RWPE1 (cell line): ENCODE measurements around the gene NXPH1.

Experiments
- CTCF ChIA-PET: fragments of 350-600 bp; sonication (Branson Sonifier 250); formaldehyde crosslinking; extraction: SDS; loops from one replicate; lab custom pipeline; 2021; lab: Yijun Ruan, JAX
- POLR2A ChIA-PET: fragments of 400-600 bp; formaldehyde crosslinking; extraction: SDS; loops from one replicate; lab custom pipeline; 2020; ENCODE audit warnings: antibody characterized with exemption; ENCODE audit not compliant: low non-redundant PET; lab: Yijun Ruan, JAX
- DNase-seq: peaks from one replicate; pipeline ENCODE4 v3.0.0; 2012; ENCODE audit warnings: low spot score
- H3K27ac ChIP-seq: fragments of 450-650 bp; 2 replicates; pipeline ENCODE4 v1.5.1; 2017
- CTCF ChIP-seq: fragments of 450-650 bp; conservative IDR thresholded peaks from 2 replicates; pipeline ENCODE4 v1.5.1; 2017; ENCODE audit warnings: low read depth, mild to moderate bottlenecking

Gene NXPH1

DNA sequence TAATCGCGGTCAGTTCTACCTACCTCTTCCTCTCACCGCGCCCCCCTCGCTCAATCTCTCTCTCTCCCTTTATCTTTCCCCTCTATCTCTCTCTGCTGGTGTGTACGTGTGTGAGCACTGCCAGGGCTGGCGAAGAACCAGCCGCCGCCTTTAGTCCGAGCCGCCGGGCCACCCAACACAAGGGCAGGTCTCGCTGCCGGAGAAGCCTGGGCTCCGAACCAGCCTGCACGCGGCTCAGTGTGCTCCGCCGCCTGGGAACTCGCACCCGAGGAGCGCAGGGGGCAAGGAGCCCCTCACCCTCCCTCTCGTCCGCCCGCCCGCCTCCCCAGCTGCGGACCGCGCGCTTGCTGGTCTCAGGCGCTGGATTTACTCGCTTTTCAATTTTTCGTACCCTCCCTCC, 1.7 kb downstream of the NXPH1 start:
- no peak overlapping the region for H3K27ac ChIP-seq
- ChIA-PET CTCF (no interaction called here), POLR2A (no interaction called here)
- DNase-seq, result no peak
- no peak for TF ChIP-seq CTCF

- no peak overlapping the region for H3K27ac ChIP-seq
- DNase-seq, result no peak
- ChIA-PET POLR2A (no interaction called here), CTCF (interaction anchor here (0.6 kb wide), 2 partner anchors 50 to 301 kb away, joined by 3 to 4 read pairs; no protein-coding TSS in a partner anchor)
- TF ChIP-seq CTCF, result no peak
Measured at GRCh38 chr7:8435590-8436545, 2.5 kb downstream of the NXPH1 start.

DNA sequence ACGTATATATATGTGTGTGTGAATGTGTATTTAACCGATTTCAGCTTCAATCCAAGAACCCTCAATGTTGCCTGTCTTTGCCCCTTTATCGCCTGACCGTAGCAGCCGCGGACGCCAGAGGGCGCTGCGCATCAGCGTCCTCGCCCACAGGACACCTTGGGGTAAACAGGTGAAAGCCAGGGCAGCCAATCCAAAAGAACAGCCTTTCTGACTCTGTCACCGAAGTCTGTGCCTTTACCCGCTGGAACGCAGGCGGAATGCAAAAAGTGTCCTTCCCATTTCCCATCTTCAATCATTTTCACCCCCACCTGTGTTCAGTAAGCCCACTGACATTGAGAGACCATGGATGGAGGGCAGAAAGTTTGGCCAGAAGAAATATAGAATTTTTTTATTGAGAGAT, 3.6 kb downstream of the NXPH1 start:
- CTCF ChIA-PET, result interaction anchor here (0.6 to 0.7 kb wide), 3 partner anchors 51 to 299 kb away, joined by 3 to 4 read pairs (median 3); no protein-coding TSS in a partner anchor
- TF ChIP-seq CTCF, result peak; percentile 82
- DNase-seq, result peak; percentile 42

GRCh38 chr7:8437606-8438005, 4.2 kb downstream of the NXPH1 start:
- no peak overlapping the region for H3K27ac ChIP-seq
- POLR2A ChIA-PET, result no interaction called here
- no peak for TF ChIP-seq CTCF
- CTCF ChIA-PET, result no interaction called here
- no peak for DNase-seq

More for the DNA sequence above, 3.6 kb downstream of the NXPH1 start:
- POLR2A ChIA-PET, result no interaction called here
- H3K27ac ChIP-seq, result no peak overlapping the region

GRCh38 chr7:8440670-8441069, 7.3 kb downstream of the NXPH1 start:
- ChIA-PET CTCF (no interaction called here), POLR2A (interaction anchor here (0.5 kb wide), 1 partner anchor 18 kb away, joined by 3 read pairs; no protein-coding TSS in a partner anchor)
- no peak for TF ChIP-seq CTCF
- DNase-seq, result no peak
- H3K27ac ChIP-seq, result no peak overlapping the region

DNA sequence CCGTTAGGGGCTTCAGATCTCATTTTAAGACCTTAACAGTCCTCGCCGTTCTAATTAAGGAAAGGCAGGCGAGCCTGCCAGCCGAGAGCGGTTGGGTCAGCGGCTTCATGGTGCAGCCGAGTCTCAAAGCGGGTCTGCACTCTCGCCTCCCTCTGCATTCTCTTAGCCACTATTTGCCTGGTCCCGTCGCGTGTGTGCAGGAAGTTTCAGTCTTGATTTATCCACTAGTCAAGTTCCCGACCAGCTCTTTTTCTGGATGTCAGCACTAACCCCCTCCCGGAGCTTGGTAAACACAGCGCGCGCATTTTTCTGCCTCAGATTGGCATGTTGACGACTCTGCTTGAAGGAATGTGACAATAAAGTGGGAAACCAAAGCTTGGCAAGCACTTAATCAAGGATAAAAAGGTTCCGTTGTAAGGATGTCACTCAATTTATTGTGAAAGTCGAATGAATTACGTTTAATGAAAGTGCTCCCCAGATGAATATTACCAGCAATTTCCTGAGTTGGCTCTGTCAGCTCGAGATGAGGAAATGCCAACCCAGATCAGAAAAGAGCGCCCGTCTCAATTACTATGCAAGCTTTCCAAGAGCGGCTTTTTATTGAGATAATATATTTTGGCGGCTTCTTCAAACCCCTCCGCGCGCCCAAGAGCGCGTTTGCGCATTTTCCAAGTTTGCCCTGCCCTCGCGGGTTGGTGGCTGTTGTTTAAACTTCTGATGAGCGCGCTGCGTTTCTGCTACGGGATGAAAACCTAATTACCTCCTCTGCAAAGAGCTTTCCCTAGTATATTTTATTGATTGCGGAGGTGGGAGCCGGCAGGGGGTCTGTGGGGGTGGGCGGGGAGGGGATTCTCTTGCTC, 7.9 kb downstream of the NXPH1 start:
- ChIA-PET CTCF (no interaction called here), POLR2A (interaction anchor here (0.5 to 0.6 kb wide), 2 partner anchors 17 to 589 kb away, joined by 3 to 6 read pairs; no protein-coding TSS in a partner anchor)
- DNase-seq, result no peak
- no peak for TF ChIP-seq CTCF
- no peak overlapping the region for H3K27ac ChIP-seq
